Activated CD4-positive, alpha-beta T cell treated with anti-CD3 and anti-CD28 coated beads for 24 hours (primary cell): ENCODE measurements around the gene RNF5.
A peak's percentile ranks its signal among the peaks of the same experiment; 100 is the strongest.
"Not testable (repeated sequence)": the region's sequence is repeated elsewhere in the genome, so short reads cannot be mapped to it uniquely, and the experiment has no call there.

Source experiments
- DNase-seq, 2 donors: peaks; one replicate each; pipeline ENCODE4 v3.0.0-alpha.2; 2020; ENCODE audit warnings: low read depth in 2 of 2

Gene RNF5

GRCh38 chr6:32177788-32178546, at the start of gene RNF5:
Gene RNF5, plus strand, starts transcription at chr6:32178405. Its CDS starts 107 bp downstream, at chr6:32178512.
- DNase-seq = peak; percentile 83 to 85

- DNase-seq = no peak
These were observed 49.4 kb upstream of the RNF5 start for GRCh38 chr6:32128751-32129296.

GRCh38 chr6:32129297-32130088, 48.7 kb upstream of the RNF5 start:
- no peak for DNase-seq

GRCh38 chr6:32131439-32131948, 46.7 kb upstream of the RNF5 start:
- DNase-seq = no peak

GRCh38 chr6:32132110-32132509, 46.1 kb upstream of the RNF5 start:
- DNase-seq = no peak

- DNase-seq = no peak
These were observed 44.4 kb upstream of the RNF5 start for GRCh38 chr6:32133786-32134185.

GRCh38 chr6:32137454-32137853, 40.8 kb upstream of the RNF5 start:
- DNase-seq = no peak

GRCh38 chr6:32139590-32139989, 38.6 kb upstream of the RNF5 start:
- DNase-seq = no peak

- no peak for DNase-seq
These were observed 37.7 kb upstream of the RNF5 start for GRCh38 chr6:32140420-32141046.

GRCh38 chr6:32144238-32144637, 34.0 kb upstream of the RNF5 start:
- not testable (repeated sequence) for DNase-seq

- no peak for DNase-seq
These were observed 31.9 kb upstream of the RNF5 start for GRCh38 chr6:32146287-32146686.

- DNase-seq = no peak
These were observed 31.5 kb upstream of the RNF5 start for GRCh38 chr6:32146687-32147086.

- no peak for DNase-seq
These were observed 30.6 kb upstream of the RNF5 start for GRCh38 chr6:32147401-32148132.

- peak; percentile 56 for DNase-seq
These were observed 29.7 kb upstream of the RNF5 start for GRCh38 chr6:32148289-32149091.

- no peak for DNase-seq
These were observed 29.0 kb upstream of the RNF5 start for GRCh38 chr6:32149092-32149755.

- DNase-seq = no peak
These were observed 28.0 kb upstream of the RNF5 start for GRCh38 chr6:32149932-32150870.

- no peak for DNase-seq
These were observed 26.9 kb upstream of the RNF5 start for GRCh38 chr6:32151181-32151862.
